GM12873 (cell line): Measurements from ENCODE around the gene RILPL1.

Experiments
- CTCF ChIP-seq: IDR thresholded peaks from 2 replicates; pipeline ENCODE4 v1.5.1; 2012; ENCODE audit warnings: low read depth, mild to moderate bottlenecking, moderate library complexity, low read length, control low read depth; ENCODE audit not compliant: insufficient read depth; ENCODE audit errors: missing control alignments

The RILPL1 gene

DNA sequence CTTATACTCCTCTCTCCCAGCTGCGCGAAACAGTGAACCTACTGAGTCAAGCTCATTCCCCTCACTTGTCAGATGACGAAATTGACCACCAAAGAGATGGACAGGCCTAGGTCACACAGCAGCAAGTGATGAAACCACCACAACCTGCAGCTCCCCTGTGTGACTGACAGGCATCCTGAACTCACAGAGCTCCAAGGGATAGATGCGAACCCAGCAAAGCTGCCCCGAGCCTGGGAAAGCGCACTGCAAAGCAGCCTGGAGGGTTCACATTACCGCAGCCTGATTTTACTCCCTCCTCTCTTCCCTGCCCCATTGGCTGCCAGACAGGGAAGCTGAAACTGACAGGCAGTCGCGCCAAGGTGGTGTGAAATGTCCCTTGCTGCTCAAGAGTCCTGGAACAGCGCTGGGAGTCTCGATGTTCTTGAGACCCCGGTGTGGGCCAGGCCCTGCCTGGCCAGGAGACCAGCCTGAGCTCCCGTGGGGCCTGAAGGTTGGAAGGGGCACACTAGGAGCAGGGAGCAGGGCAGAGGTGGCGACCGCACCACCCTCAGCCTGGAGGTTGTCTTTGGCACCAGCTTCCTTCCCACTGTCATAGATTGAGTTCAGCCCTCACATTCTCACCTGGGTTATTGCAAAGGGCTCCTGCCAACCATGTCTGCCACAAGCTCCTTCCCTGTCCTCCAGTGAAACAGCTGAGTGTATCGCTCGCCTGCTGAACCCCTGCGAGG, 39.2 kb downstream of the RILPL1 start:
- TF ChIP-seq CTCF = no peak

DNA sequence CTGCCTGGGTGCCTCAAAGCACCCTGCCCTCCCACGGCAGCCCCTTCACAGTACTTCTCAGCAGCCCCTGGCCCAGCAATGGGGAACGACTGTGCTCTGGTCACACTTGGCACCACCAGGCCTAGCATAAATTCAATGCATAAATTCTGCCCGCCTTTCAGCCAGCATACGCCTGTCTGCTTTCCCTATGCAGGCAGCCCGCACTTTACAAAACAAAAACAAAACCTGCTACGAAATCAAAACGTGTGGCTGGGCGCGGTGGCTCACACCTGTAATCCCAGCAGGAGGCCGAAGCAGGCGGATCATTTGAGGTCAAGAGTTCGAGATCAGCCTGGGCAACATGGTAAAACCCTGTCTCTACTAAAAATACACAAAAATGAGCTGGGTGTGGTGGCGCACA, 42.0 kb downstream of the RILPL1 start:
- TF ChIP-seq CTCF = no peak

DNA sequence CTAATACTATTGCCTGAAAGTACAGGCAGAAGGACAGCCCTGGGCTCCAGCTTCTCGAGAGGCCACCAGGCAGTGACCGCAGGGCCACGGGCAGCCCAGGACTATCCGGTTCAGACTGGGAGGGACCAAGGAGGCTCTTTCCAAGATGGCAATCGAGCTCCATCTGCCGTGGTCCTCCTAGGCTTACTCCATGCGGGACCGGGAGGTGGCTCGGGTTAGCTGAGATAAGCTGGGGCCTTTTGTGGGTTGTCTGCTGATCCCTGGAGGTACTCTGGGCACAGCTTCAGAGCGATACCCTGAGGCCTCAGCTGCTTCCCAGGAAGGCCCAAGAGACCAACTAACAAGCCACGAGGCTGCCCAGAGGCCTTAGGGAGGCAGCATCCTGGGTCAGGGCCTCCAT, 42.5 kb downstream of the RILPL1 start:
- no peak for TF ChIP-seq CTCF

DNA sequence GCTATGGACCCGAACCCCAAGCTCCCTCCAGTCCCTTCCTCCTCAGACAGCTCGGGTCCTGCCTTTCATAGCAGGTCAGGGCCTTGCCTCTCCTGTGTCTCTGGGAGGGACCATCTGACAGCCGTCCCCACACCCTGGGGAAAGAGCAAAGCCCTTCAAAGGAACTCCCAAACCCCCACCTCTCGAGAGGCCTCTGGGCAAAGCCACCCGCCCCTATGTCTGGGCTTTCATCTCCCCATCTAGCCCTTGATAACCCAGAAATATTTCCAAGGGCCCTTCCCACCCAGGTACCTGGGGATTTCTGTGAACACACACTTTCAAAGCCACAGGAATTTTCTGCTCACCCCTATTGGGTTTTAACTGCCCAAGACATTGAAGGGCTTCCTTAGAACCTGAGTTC, 43.4 kb downstream of the RILPL1 start:
- no peak for TF ChIP-seq CTCF

- TF ChIP-seq CTCF = no peak
Measured at GRCh38 chr12:123489580-123489979, 43.9 kb downstream of the RILPL1 start.

- TF ChIP-seq CTCF = no peak
Measured at GRCh38 chr12:123488539-123489230, 44.8 kb downstream of the RILPL1 start.

GRCh38 chr12:123487428-123487827, 46.1 kb downstream of the RILPL1 start:
- TF ChIP-seq CTCF = no peak
